Measurements from ENCODE around the gene MBD3L1.

The MBD3L1 gene

GRCh38 chr19:8832132-8833021 lies at the start of gene MBD3L1, which contains the start of gene ZNF558:
Gene MBD3L1 (plus strand): TSS chr19:8832377. CDS start chr19:8842679, 10,302 bp downstream.
Gene ZNF558 (minus strand): TSS chr19:8832304. CDS start chr19:8822659, 9,645 bp downstream.
- H3K36me3 ChIP-seq (ENCODE audit: control insufficient read depth in 1 of 2, insufficient read depth in 2 of 2, low read length in 2 of 2), result peaks cover 0 to 9% of the 10 kb centered on the region in 2 donors
- peak within 1 kb of the TSS; percentile 96 for H3K27ac ChIP-seq (ENCODE audit: low read depth, low read length)
- peak within 1 kb of the TSS; percentile 76 to 89 for H3K9ac ChIP-seq (ENCODE audit: low read depth in 1 of 2, low read length in 2 of 2)
- H3K27me3 ChIP-seq (ENCODE audit: control insufficient read depth in 1 of 2, insufficient read depth in 2 of 2, low read length in 2 of 2), result no peaks in the 10 kb centered on the region
- H3K4me1 ChIP-seq (ENCODE audit: control insufficient read depth in 1 of 2, insufficient read depth in 2 of 2, low read length in 2 of 2), result peaks cover 6 to 9% of the 10 kb centered on the region in 2 donors
- H3K9me3 ChIP-seq (ENCODE audit: control insufficient read depth in 1 of 2, low read length in 2 of 2), result no peaks in the 10 kb centered on the region
- H3K4me3 ChIP-seq (ENCODE audit: low read depth in 1 of 2, low read length in 2 of 2), result peak within 1 kb of the TSS; percentile 85 to 93

- Histone ChIP-seq H3K4me1 (ENCODE audit: control insufficient read depth in 1 of 2, insufficient read depth in 2 of 2, low read length in 2 of 2) (no peaks in the 10 kb centered on the region), H3K9me3 (ENCODE audit: control insufficient read depth in 1 of 2, low read length in 2 of 2) (peaks cover 5 to 13% of the 10 kb centered on the region in 2 donors), H3K27ac (ENCODE audit: low read depth, low read length) (no peak overlapping the region), H3K27me3 (ENCODE audit: control insufficient read depth in 1 of 2, insufficient read depth in 2 of 2, low read length in 2 of 2) (no peaks in the 10 kb centered on the region), H3K4me3 (ENCODE audit: low read depth in 1 of 2, low read length in 2 of 2) (no peak overlapping the region), H3K36me3 (ENCODE audit: control insufficient read depth in 1 of 2, insufficient read depth in 2 of 2, low read length in 2 of 2) (no peaks in the 10 kb centered on the region), H3K9ac (ENCODE audit: low read depth in 1 of 2, low read length in 2 of 2) (no peak overlapping the region)
These were observed 37.4 kb upstream of the MBD3L1 start for GRCh38 chr19:8794823-8795222.

- Histone ChIP-seq H3K4me1 (ENCODE audit: control insufficient read depth in 1 of 2, insufficient read depth in 2 of 2, low read length in 2 of 2) (no peaks in the 10 kb centered on the region), H3K9me3 (ENCODE audit: control insufficient read depth in 1 of 2, low read length in 2 of 2) (peaks cover 67 to 73% of the 10 kb centered on the region in 2 donors), H3K27ac (ENCODE audit: low read depth, low read length) (no peak overlapping the region), H3K27me3 (ENCODE audit: control insufficient read depth in 1 of 2, insufficient read depth in 2 of 2, low read length in 2 of 2) (no peaks in the 10 kb centered on the region), H3K9ac (ENCODE audit: low read depth in 1 of 2, low read length in 2 of 2) (no peak overlapping the region), H3K36me3 (ENCODE audit: control insufficient read depth in 1 of 2, insufficient read depth in 2 of 2, low read length in 2 of 2) (peaks cover 28 to 40% of the 10 kb centered on the region in 2 donors), H3K4me3 (ENCODE audit: low read depth in 1 of 2, low read length in 2 of 2) (peak overlapping the region in 1 of 2 donors; percentile 2)
These were observed 25.5 kb upstream of the MBD3L1 start for GRCh38 chr19:8806661-8807060.

GRCh38 chr19:8811315-8812172 lies 20.6 kb upstream of the MBD3L1 start:
- Histone ChIP-seq H3K9me3 (ENCODE audit: control insufficient read depth in 1 of 2, low read length in 2 of 2) (peaks cover 89 to 95% of the 10 kb centered on the region in 2 donors), H3K4me3 (ENCODE audit: low read depth in 1 of 2, low read length in 2 of 2) (peak overlapping the region; percentile 33 to 42), H3K36me3 (ENCODE audit: control insufficient read depth in 1 of 2, insufficient read depth in 2 of 2, low read length in 2 of 2) (peaks cover 73 to 80% of the 10 kb centered on the region in 2 donors), H3K4me1 (ENCODE audit: control insufficient read depth in 1 of 2, insufficient read depth in 2 of 2, low read length in 2 of 2) (no peaks in the 10 kb centered on the region), H3K9ac (ENCODE audit: low read depth in 1 of 2, low read length in 2 of 2) (no peak overlapping the region), H3K27me3 (ENCODE audit: control insufficient read depth in 1 of 2, insufficient read depth in 2 of 2, low read length in 2 of 2) (no peaks in the 10 kb centered on the region), H3K27ac (ENCODE audit: low read depth, low read length) (no peak overlapping the region)

GRCh38 chr19:8814176-8814575 lies 18.0 kb upstream of the MBD3L1 start:
- no peaks in the 10 kb centered on the region for H3K4me1 ChIP-seq (ENCODE audit: control insufficient read depth in 1 of 2, insufficient read depth in 2 of 2, low read length in 2 of 2)
- no peaks in the 10 kb centered on the region for H3K27me3 ChIP-seq (ENCODE audit: control insufficient read depth in 1 of 2, insufficient read depth in 2 of 2, low read length in 2 of 2)
- no peak overlapping the region for H3K9ac ChIP-seq (ENCODE audit: low read depth in 1 of 2, low read length in 2 of 2)
- H3K9me3 ChIP-seq (ENCODE audit: control insufficient read depth in 1 of 2, low read length in 2 of 2), result peaks cover 85% of the 10 kb centered on the region in 2 donors
- H3K36me3 ChIP-seq (ENCODE audit: control insufficient read depth in 1 of 2, insufficient read depth in 2 of 2, low read length in 2 of 2), result peaks cover 75 to 89% of the 10 kb centered on the region in 2 donors
- peak overlapping the region; percentile 6 to 24 for H3K4me3 ChIP-seq (ENCODE audit: low read depth in 1 of 2, low read length in 2 of 2)
- H3K27ac ChIP-seq (ENCODE audit: low read depth, low read length), result no peak overlapping the region

GRCh38 chr19:8815780-8816179 lies 16.4 kb upstream of the MBD3L1 start:
- H3K4me1 ChIP-seq (ENCODE audit: control insufficient read depth in 1 of 2, insufficient read depth in 2 of 2, low read length in 2 of 2), result no peaks in the 10 kb centered on the region
- no peak overlapping the region for H3K9ac ChIP-seq (ENCODE audit: low read depth in 1 of 2, low read length in 2 of 2)
- peak overlapping the region in 1 of 2 donors; percentile 16 for H3K4me3 ChIP-seq (ENCODE audit: low read depth in 1 of 2, low read length in 2 of 2)
- H3K9me3 ChIP-seq (ENCODE audit: control insufficient read depth in 1 of 2, low read length in 2 of 2), result peaks cover 71 to 82% of the 10 kb centered on the region in 2 donors
- H3K36me3 ChIP-seq (ENCODE audit: control insufficient read depth in 1 of 2, insufficient read depth in 2 of 2, low read length in 2 of 2), result peaks cover 83 to 96% of the 10 kb centered on the region in 2 donors
- no peak overlapping the region for H3K27ac ChIP-seq (ENCODE audit: low read depth, low read length)
- H3K27me3 ChIP-seq (ENCODE audit: control insufficient read depth in 1 of 2, insufficient read depth in 2 of 2, low read length in 2 of 2), result no peaks in the 10 kb centered on the region

GRCh38 chr19:8820234-8820633 lies 11.9 kb upstream of the MBD3L1 start:
- peaks cover 72 to 95% of the 10 kb centered on the region in 2 donors for H3K36me3 ChIP-seq (ENCODE audit: control insufficient read depth in 1 of 2, insufficient read depth in 2 of 2, low read length in 2 of 2)
- H3K9ac ChIP-seq (ENCODE audit: low read depth in 1 of 2, low read length in 2 of 2), result no peak overlapping the region
- no peaks in the 10 kb centered on the region for H3K27me3 ChIP-seq (ENCODE audit: control insufficient read depth in 1 of 2, insufficient read depth in 2 of 2, low read length in 2 of 2)
- H3K4me1 ChIP-seq (ENCODE audit: control insufficient read depth in 1 of 2, insufficient read depth in 2 of 2, low read length in 2 of 2), result no peaks in the 10 kb centered on the region
- no peak overlapping the region for H3K27ac ChIP-seq (ENCODE audit: low read depth, low read length)
- peaks cover 34 to 39% of the 10 kb centered on the region in 2 donors for H3K9me3 ChIP-seq (ENCODE audit: control insufficient read depth in 1 of 2, low read length in 2 of 2)
- no peak overlapping the region for H3K4me3 ChIP-seq (ENCODE audit: low read depth in 1 of 2, low read length in 2 of 2)

- H3K27me3 ChIP-seq (ENCODE audit: control insufficient read depth in 1 of 2, insufficient read depth in 2 of 2, low read length in 2 of 2), result no peaks in the 10 kb centered on the region
- H3K4me1 ChIP-seq (ENCODE audit: control insufficient read depth in 1 of 2, insufficient read depth in 2 of 2, low read length in 2 of 2), result no peaks in the 10 kb centered on the region
- H3K9me3 ChIP-seq (ENCODE audit: control insufficient read depth in 1 of 2, low read length in 2 of 2), result peaks cover 18 to 23% of the 10 kb centered on the region in 2 donors
- no peak overlapping the region for H3K27ac ChIP-seq (ENCODE audit: low read depth, low read length)
- no peak overlapping the region for H3K9ac ChIP-seq (ENCODE audit: low read depth in 1 of 2, low read length in 2 of 2)
- peaks cover 58 to 86% of the 10 kb centered on the region in 2 donors for H3K36me3 ChIP-seq (ENCODE audit: control insufficient read depth in 1 of 2, insufficient read depth in 2 of 2, low read length in 2 of 2)
- no peak overlapping the region for H3K4me3 ChIP-seq (ENCODE audit: low read depth in 1 of 2, low read length in 2 of 2)
These were observed 10.4 kb upstream of the MBD3L1 start for GRCh38 chr19:8821748-8822241.

GRCh38 chr19:8826371-8826770 lies 5.8 kb upstream of the MBD3L1 start:
- Histone ChIP-seq H3K9me3 (ENCODE audit: control insufficient read depth in 1 of 2, low read length in 2 of 2) (peaks cover 0 to 3% of the 10 kb centered on the region in 2 donors), H3K9ac (ENCODE audit: low read depth in 1 of 2, low read length in 2 of 2) (no peak overlapping the region), H3K27me3 (ENCODE audit: control insufficient read depth in 1 of 2, insufficient read depth in 2 of 2, low read length in 2 of 2) (no peaks in the 10 kb centered on the region), H3K4me3 (ENCODE audit: low read depth in 1 of 2, low read length in 2 of 2) (no peak overlapping the region), H3K4me1 (ENCODE audit: control insufficient read depth in 1 of 2, insufficient read depth in 2 of 2, low read length in 2 of 2) (peaks cover 3 to 4% of the 10 kb centered on the region in 2 donors), H3K27ac (ENCODE audit: low read depth, low read length) (no peak overlapping the region), H3K36me3 (ENCODE audit: control insufficient read depth in 1 of 2, insufficient read depth in 2 of 2, low read length in 2 of 2) (peaks cover 25 to 51% of the 10 kb centered on the region in 2 donors)

All from duodenal mucosa (tissue), 2 donors.